ENCODE results near the gene ATOSA.

DNA sequence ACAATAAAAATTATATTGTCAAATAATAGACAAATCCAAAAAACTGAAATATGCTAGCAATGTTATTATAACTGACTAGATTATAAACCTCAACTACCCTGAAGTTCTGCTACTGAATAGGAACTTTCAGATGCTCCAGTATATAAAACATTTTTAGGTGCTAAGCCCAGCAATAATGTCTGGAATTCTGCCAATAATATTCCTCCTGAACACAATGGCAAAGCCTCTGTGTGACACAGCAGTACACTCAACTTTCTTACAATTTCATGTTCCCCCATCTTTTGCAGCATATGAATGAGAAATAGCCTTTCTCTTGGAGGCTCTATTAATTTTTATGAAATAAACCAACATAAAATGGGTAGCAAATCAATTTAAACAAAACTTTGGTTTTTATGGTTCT lies 29.5 kb downstream of the ATOSA start:
- TF ChIP-seq, protein P1, sequence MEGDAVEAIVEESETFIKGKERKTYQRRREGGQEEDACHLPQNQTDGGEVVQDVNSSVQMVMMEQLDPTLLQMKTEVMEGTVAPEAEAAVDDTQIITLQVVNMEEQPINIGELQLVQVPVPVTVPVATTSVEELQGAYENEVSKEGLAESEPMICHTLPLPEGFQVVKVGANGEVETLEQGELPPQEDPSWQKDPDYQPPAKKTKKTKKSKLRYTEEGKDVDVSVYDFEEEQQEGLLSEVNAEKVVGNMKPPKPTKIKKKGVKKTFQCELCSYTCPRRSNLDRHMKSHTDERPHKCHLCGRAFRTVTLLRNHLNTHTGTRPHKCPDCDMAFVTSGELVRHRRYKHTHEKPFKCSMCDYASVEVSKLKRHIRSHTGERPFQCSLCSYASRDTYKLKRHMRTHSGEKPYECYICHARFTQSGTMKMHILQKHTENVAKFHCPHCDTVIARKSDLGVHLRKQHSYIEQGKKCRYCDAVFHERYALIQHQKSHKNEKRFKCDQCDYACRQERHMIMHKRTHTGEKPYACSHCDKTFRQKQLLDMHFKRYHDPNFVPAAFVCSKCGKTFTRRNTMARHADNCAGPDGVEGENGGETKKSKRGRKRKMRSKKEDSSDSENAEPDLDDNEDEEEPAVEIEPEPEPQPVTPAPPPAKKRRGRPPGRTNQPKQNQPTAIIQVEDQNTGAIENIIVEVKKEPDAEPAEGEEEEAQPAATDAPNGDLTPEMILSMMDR (IDR thresholded peaks at IDR 0.05; ENCODE audit: borderline replicate concordance, extremely low read depth, low read length, poor library complexity, severe bottlenecking): no peak
- no peak for TF ChIP-seq EZH2 (IDR thresholded peaks at IDR 0.05; ENCODE audit: borderline replicate concordance, low read depth, low read length, severe bottlenecking)

Data from DND-41 (cell line).